ENCODE results near the gene DLG2.
"Not testable (repeated sequence)": the region's sequence is repeated elsewhere in the genome, so short reads cannot be mapped to it uniquely, and the experiment has no call there.

GRCh38 chr11:85609286-85609685 lies 17.9 kb downstream of the DLG2 start:
- TF ChIP-seq, protein P1, sequence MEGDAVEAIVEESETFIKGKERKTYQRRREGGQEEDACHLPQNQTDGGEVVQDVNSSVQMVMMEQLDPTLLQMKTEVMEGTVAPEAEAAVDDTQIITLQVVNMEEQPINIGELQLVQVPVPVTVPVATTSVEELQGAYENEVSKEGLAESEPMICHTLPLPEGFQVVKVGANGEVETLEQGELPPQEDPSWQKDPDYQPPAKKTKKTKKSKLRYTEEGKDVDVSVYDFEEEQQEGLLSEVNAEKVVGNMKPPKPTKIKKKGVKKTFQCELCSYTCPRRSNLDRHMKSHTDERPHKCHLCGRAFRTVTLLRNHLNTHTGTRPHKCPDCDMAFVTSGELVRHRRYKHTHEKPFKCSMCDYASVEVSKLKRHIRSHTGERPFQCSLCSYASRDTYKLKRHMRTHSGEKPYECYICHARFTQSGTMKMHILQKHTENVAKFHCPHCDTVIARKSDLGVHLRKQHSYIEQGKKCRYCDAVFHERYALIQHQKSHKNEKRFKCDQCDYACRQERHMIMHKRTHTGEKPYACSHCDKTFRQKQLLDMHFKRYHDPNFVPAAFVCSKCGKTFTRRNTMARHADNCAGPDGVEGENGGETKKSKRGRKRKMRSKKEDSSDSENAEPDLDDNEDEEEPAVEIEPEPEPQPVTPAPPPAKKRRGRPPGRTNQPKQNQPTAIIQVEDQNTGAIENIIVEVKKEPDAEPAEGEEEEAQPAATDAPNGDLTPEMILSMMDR (conservative IDR thresholded peaks at IDR 0.05; ENCODE audit: low read length): not testable (repeated sequence)
- TF ChIP-seq EZH2phosphoT487 (IDR thresholded peaks at IDR 0.05; ENCODE audit: borderline replicate concordance, low read depth, low read length): not testable (repeated sequence)
